ENCODE data around the gene MAGEB6B. TPM values are rescaled to one million over a fixed set of nuclear protein-coding genes. Genes with fewer than 3 reads are reported as not detected.
A peak's percentile ranks its signal among the peaks of the same experiment; 100 is the strongest.

MAGEB6B gene, protein sequence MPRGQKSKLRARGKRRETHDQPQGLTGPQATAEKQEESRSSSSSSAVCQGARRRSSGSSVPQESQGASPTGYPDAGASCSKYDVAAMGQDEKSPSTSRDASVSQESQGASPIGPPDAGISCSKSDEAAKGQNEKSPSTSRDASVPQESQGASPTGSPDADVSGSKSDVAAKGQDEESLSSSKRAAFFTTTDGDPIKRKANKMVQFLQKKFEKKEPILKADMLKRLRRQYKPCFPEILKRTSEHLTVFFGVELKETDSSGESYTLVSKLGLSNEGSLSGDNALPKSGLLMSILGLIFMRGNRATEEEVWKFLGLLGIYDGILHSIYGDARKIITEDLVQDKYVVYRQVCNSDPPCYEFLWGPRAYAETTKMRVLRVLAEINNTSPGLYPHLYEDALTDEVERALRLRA
- not detected for total RNA-seq
- long read RNA-seq: 0 reads

DNA sequence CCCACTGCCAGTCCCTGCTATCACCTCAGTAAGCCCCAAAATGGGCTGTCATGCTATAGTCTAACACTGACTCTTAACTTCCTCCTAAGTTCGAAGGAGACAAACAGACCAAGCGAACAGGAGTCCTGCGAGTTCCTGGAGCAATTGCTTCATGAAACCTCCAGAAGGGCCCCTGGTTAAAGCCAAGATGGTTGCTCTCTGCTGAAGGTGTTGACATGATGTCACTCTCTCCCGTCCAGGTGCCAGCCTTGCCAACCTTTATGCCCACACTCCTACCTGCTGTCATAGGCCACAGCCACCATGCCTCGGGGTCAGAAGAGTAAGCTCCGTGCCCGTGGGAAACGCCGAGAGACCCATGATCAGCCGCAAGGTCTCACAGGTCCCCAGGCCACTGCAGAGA, at the start of gene MAGEB6B:
MAGEB6B (plus strand) TSS at position 301 of the 400 bp plus-strand sequence; CDS start at position 301, 0 bp downstream.
- 56% methylated on average over 3 of the region's 10 CpGs for WGBS (ENCODE audit: insufficient coverage, low coverage, low lambda C conversion rate, missing lambda C conversion rate)
- intact Hi-C loops (cut with DNase I): no loop called here

DNA sequence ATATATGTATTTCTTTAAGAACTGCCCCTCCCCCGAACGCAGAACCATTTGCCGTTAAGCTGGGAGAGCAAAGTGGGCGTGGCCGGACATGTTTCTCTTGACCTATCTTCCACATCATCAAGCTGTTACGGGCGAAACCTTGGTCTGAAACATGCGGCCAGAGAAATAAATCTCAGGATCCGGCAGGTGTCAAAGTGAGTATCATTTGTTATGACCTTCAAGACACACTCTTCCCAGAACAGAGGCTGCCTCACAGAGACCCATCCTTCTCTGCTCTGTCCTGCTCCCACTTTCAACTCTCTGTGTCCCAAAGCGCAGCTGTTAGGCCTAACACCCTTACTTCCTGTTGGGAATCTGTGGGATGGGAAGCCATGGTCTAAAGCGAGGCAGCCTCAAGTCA, 22.1 kb upstream of the MAGEB6B start, which contains the start of gene MAGEB18:
MAGEB18 (plus strand) TSS at position 70 of the 400 bp plus-strand sequence. CDS start 643 bp downstream, outside the sequence.
- H3K36me3 ChIP-seq: no peaks in the 10 kb centered on the region
- H3K27me3 ChIP-seq: no peaks in the 10 kb centered on the region
- no peaks in the 10 kb centered on the region for H3K9me3 ChIP-seq
- no peak for ATAC-seq
- H3K27ac ChIP-seq: no peak within 1 kb of the TSS
- no peak for TF ChIP-seq POLR2A (IDR thresholded peaks at IDR 0.05)
- TF ChIP-seq, protein P1, sequence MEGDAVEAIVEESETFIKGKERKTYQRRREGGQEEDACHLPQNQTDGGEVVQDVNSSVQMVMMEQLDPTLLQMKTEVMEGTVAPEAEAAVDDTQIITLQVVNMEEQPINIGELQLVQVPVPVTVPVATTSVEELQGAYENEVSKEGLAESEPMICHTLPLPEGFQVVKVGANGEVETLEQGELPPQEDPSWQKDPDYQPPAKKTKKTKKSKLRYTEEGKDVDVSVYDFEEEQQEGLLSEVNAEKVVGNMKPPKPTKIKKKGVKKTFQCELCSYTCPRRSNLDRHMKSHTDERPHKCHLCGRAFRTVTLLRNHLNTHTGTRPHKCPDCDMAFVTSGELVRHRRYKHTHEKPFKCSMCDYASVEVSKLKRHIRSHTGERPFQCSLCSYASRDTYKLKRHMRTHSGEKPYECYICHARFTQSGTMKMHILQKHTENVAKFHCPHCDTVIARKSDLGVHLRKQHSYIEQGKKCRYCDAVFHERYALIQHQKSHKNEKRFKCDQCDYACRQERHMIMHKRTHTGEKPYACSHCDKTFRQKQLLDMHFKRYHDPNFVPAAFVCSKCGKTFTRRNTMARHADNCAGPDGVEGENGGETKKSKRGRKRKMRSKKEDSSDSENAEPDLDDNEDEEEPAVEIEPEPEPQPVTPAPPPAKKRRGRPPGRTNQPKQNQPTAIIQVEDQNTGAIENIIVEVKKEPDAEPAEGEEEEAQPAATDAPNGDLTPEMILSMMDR (IDR thresholded peaks at IDR 0.05): no peak
- DNase-seq: no peak
- WGBS (ENCODE audit: insufficient coverage, low coverage, low lambda C conversion rate, missing lambda C conversion rate): 44% methylated on average over 9 of the region's 11 CpGs
- no peaks in the 10 kb centered on the region for H3K4me1 ChIP-seq
- intact Hi-C loops (cut with DNase I): no loop called here
- H3K4me3 ChIP-seq: no peak within 1 kb of the TSS

More for the DNA sequence above, at the start of gene MAGEB6B:
- TF ChIP-seq, protein P1 (IDR thresholded peaks at IDR 0.05): no peak
- no peak for TF ChIP-seq POLR2A (IDR thresholded peaks at IDR 0.05)
- Histone ChIP-seq H3K9me3 (no peaks in the 10 kb centered on the region), H3K27ac (no peak within 1 kb of the TSS), H3K27me3 (no peaks in the 10 kb centered on the region), H3K4me1 (no peaks in the 10 kb centered on the region), H3K4me3 (no peak within 1 kb of the TSS), H3K36me3 (no peaks in the 10 kb centered on the region)
- no peak for DNase-seq
- peak in 1 of 4 donors; percentile 13 for ATAC-seq

DNA sequence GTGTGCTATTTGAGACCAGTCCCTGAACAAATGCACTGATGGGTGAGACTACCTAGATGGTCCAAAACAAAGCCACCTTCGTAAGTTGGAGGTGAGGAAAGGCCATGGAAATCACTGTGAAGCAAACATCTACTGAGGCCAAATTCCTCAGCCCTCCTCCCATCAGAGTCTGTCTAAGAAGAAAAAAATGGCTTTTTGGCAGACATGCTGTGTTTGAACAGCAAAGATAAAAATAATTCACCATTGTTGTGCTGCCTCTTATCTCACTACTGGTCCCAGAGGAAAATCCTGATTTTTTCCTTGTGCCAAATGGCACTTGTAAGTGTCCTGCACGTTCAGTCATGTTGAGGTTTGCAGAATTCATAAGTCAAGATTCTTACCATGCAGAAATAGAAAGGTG, 14.4 kb upstream of the MAGEB6B start:
- intact Hi-C loops (cut with DNase I): no loop called here
- H3K4me3 ChIP-seq: no peak overlapping the region
- ATAC-seq (peak in 1 of 4 donors; percentile 48), DNase-seq (no peak)
- no peak for TF ChIP-seq POLR2A (IDR thresholded peaks at IDR 0.05)
- TF ChIP-seq, protein P1 (IDR thresholded peaks at IDR 0.05): no peak
- no peaks in the 10 kb centered on the region for H3K4me1 ChIP-seq
- H3K27ac ChIP-seq: no peak overlapping the region
- 12% methylated on average over 2 of the region's 2 CpGs for WGBS (ENCODE audit: insufficient coverage, low coverage, low lambda C conversion rate, missing lambda C conversion rate)
- no peaks in the 10 kb centered on the region for H3K27me3 ChIP-seq
- H3K36me3 ChIP-seq: no peaks in the 10 kb centered on the region
- no peaks in the 10 kb centered on the region for H3K9me3 ChIP-seq

DNA sequence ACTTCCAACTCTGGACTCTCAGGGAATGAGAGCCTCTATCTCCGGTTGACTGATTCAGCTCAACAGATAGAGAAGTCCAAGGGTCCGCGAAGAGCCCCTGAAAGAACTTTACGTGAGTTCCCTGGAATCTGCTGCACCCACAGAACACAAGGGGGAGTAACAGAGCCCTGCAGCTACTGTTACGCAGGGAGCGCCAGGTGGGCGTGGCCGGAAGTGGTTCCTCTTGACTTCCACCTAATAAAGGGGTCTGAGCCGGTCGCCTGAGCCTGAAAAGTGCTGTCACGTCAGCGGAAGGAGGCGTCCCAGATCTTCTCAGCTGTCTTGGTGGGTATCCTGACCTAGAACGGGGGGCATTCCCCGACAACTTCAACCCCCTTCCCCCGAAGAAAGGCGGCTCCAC, 31.8 kb downstream of the MAGEB6B start, which contains the start of gene MAGEB6:
MAGEB6 (plus strand) TSS at position 237 of the 400 bp plus-strand sequence. CDS start 1,407 bp downstream, outside the sequence.
- ATAC-seq (no peak), DNase-seq (no peak)
- TF ChIP-seq POLR2A (IDR thresholded peaks at IDR 0.05): no peak
- TF ChIP-seq, protein P1 (IDR thresholded peaks at IDR 0.05): no peak
- intact Hi-C loops (cut with DNase I): no loop called here
- Histone ChIP-seq H3K27me3 (no peaks in the 10 kb centered on the region), H3K4me3 (no peak within 1 kb of the TSS), H3K27ac (no peak within 1 kb of the TSS), H3K36me3 (no peaks in the 10 kb centered on the region), H3K4me1 (no peaks in the 10 kb centered on the region), H3K9me3 (no peaks in the 10 kb centered on the region)
- WGBS (ENCODE audit: insufficient coverage, low coverage, low lambda C conversion rate, missing lambda C conversion rate): 34% methylated on average over 2 of the region's 17 CpGs

Data from right lobe of liver (tissue), 6 donors.